ENCODE measurements around the gene PRKCQ. TPM values are rescaled to one million over a fixed set of nuclear protein-coding genes. Genes with fewer than 3 reads are reported as not detected.

The PRKCQ gene
- total and polyA plus RNA-seq, 4 donors: 0.13 to 3.3 (median 0.45) TPM

- TF ChIP-seq ZBTB33 (IDR thresholded peaks at IDR 0.05) (no peak), GABPA (IDR thresholded peaks at IDR 0.05 in 1 of 2, conservative IDR thresholded peaks at IDR 0.05 in 1 of 2) (no peak), NR2F2 (IDR thresholded peaks at IDR 0.05) (no peak), TAF1 (conservative IDR thresholded peaks at IDR 0.05) (no peak), FOXA1 (IDR thresholded peaks at IDR 0.05) (no peak)
- Histone ChIP-seq H3K4me1 (ENCODE audit: control insufficient read depth in 4 of 4, insufficient read depth in 4 of 4, low read length in 3 of 4) (no peaks in the 10 kb centered on the region), H3K9ac (ENCODE audit: low read depth in 1 of 2, low read length in 2 of 2) (no peak overlapping the region), H3K36me3 (ENCODE audit: control insufficient read depth in 4 of 4, insufficient read depth in 3 of 4, low read depth in 1 of 4, low read length in 3 of 4) (no peaks in the 10 kb centered on the region), H3K4me3 (ENCODE audit: low read depth in 1 of 3, low read length in 3 of 3) (no peak overlapping the region), H3K27ac (ENCODE audit: low read depth in 1 of 2, low read length in 2 of 2) (no peak overlapping the region), H3K27me3 (ENCODE audit: control insufficient read depth in 4 of 4, insufficient read depth in 4 of 4, low read length in 3 of 4) (no peaks in the 10 kb centered on the region), H3K9me3 (ENCODE audit: control insufficient read depth in 4 of 4, low read length in 3 of 4) (no peaks in the 10 kb centered on the region)
- DNase-seq (ENCODE audit: low spot score): no peak
- 68% methylated on average over 5 of the region's 5 CpGs for WGBS
Observed at GRCh38 chr10:6518791-6519429, 61.2 kb downstream of the PRKCQ start.

- no peaks in the 10 kb centered on the region for H3K4me1 ChIP-seq (ENCODE audit: control insufficient read depth in 4 of 4, insufficient read depth in 4 of 4, low read length in 3 of 4)
- DNase-seq (ENCODE audit: low spot score): no peak
- WGBS: 57% methylated on average over 5 of the region's 5 CpGs
- no peaks in the 10 kb centered on the region for H3K27me3 ChIP-seq (ENCODE audit: control insufficient read depth in 4 of 4, insufficient read depth in 4 of 4, low read length in 3 of 4)
- H3K27ac ChIP-seq (ENCODE audit: low read depth in 1 of 2, low read length in 2 of 2): no peak overlapping the region
- no peaks in the 10 kb centered on the region for H3K36me3 ChIP-seq (ENCODE audit: control insufficient read depth in 4 of 4, insufficient read depth in 3 of 4, low read depth in 1 of 4, low read length in 3 of 4)
- TF ChIP-seq ZBTB33 (IDR thresholded peaks at IDR 0.05): no peak
- H3K9ac ChIP-seq (ENCODE audit: low read depth in 1 of 2, low read length in 2 of 2): no peak overlapping the region
- no peak overlapping the region for H3K4me3 ChIP-seq (ENCODE audit: low read depth in 1 of 3, low read length in 3 of 3)
- no peaks in the 10 kb centered on the region for H3K9me3 ChIP-seq (ENCODE audit: control insufficient read depth in 4 of 4, low read length in 3 of 4)
Observed at GRCh38 chr10:6516929-6517284, 63.2 kb downstream of the PRKCQ start.

- WGBS: 44% methylated on average over 7 of the region's 7 CpGs
- H3K4me3 ChIP-seq (ENCODE audit: low read depth in 1 of 3, low read length in 3 of 3): no peak overlapping the region
- no peak overlapping the region for H3K27ac ChIP-seq (ENCODE audit: low read depth in 1 of 2, low read length in 2 of 2)
- no peaks in the 10 kb centered on the region for H3K27me3 ChIP-seq (ENCODE audit: control insufficient read depth in 4 of 4, insufficient read depth in 4 of 4, low read length in 3 of 4)
- no peaks in the 10 kb centered on the region for H3K9me3 ChIP-seq (ENCODE audit: control insufficient read depth in 4 of 4, low read length in 3 of 4)
- H3K36me3 ChIP-seq (ENCODE audit: control insufficient read depth in 4 of 4, insufficient read depth in 3 of 4, low read depth in 1 of 4, low read length in 3 of 4): no peaks in the 10 kb centered on the region
- no peak for DNase-seq (ENCODE audit: low spot score)
- no peak overlapping the region for H3K9ac ChIP-seq (ENCODE audit: low read depth in 1 of 2, low read length in 2 of 2)
- no peaks in the 10 kb centered on the region for H3K4me1 ChIP-seq (ENCODE audit: control insufficient read depth in 4 of 4, insufficient read depth in 4 of 4, low read length in 3 of 4)
- TF ChIP-seq CTCF (IDR thresholded peaks at IDR 0.05; ENCODE audit: low read depth, low read length, missing input control) (no peak), REST (IDR thresholded peaks at IDR 0.05) (no peak), FOXA1 (IDR thresholded peaks at IDR 0.05) (no peak), HNF4A (conservative IDR thresholded peaks at IDR 0.05) (no peak), RAD21 (IDR thresholded peaks at IDR 0.05) (no peak), JUND (IDR thresholded peaks at IDR 0.05) (no peak), SP1 (IDR thresholded peaks at IDR 0.05) (no peak), YY1 (IDR thresholded peaks at IDR 0.05) (no peak), NR2F2 (IDR thresholded peaks at IDR 0.05) (no peak), TAF1 (conservative IDR thresholded peaks at IDR 0.05) (no peak), MAX (IDR thresholded peaks at IDR 0.05) (no peak), HNF4G (IDR thresholded peaks at IDR 0.05) (no peak), RXRA (IDR thresholded peaks at IDR 0.05) (no peak), FOXA2 (IDR thresholded peaks at IDR 0.05) (no peak), EGR1 (IDR thresholded peaks at IDR 0.05; ENCODE audit: low read depth in 2 of 2) (no peak)
Observed at GRCh38 chr10:6516281-6516928, 63.7 kb downstream of the PRKCQ start.

All from liver (tissue), 9 donors.